ENCODE measurements around the gene PRSS35.
A peak's percentile ranks its signal among the peaks of the same experiment; 100 is the strongest.
"Not testable (repeated sequence)": the region's sequence is repeated elsewhere in the genome, so short reads cannot be mapped to it uniquely, and the experiment has no call there.

The PRSS35 gene

GRCh38 chr6:83511901-83512681, at the start of gene PRSS35:
TSS of gene PRSS35 (plus strand) at chr6:83512534. CDS start at chr6:83523442, 10,908 bp downstream.
- peak; percentile 27 for DNase-seq

GRCh38 chr6:83463886-83464285, 48.4 kb upstream of the PRSS35 start:
- no peak for DNase-seq

GRCh38 chr6:83464381-83465140, 47.8 kb upstream of the PRSS35 start:
- DNase-seq: no peak

GRCh38 chr6:83466328-83466727, 46.0 kb upstream of the PRSS35 start:
- DNase-seq: no peak

- DNase-seq: no peak
These were observed 44.7 kb upstream of the PRSS35 start for GRCh38 chr6:83467620-83468036.

- no peak for DNase-seq
These were observed 42.3 kb upstream of the PRSS35 start for GRCh38 chr6:83470001-83470400.

- no peak for DNase-seq
These were observed 41.7 kb upstream of the PRSS35 start for GRCh38 chr6:83470587-83470986.

GRCh38 chr6:83472767-83473166, 39.6 kb upstream of the PRSS35 start:
- no peak for DNase-seq

- DNase-seq: no peak
These were observed 38.0 kb upstream of the PRSS35 start for GRCh38 chr6:83474309-83474708.

GRCh38 chr6:83476971-83477370, 35.4 kb upstream of the PRSS35 start:
- DNase-seq: no peak

GRCh38 chr6:83479389-83479788, 32.9 kb upstream of the PRSS35 start:
- no peak for DNase-seq

GRCh38 chr6:83480470-83480869, 31.9 kb upstream of the PRSS35 start:
- DNase-seq: no peak

GRCh38 chr6:83481938-83482337, 30.4 kb upstream of the PRSS35 start:
- not testable (repeated sequence) for DNase-seq

- DNase-seq: no peak
These were observed 23.9 kb upstream of the PRSS35 start for GRCh38 chr6:83488448-83488847.

- no peak for DNase-seq
These were observed 23.5 kb upstream of the PRSS35 start for GRCh38 chr6:83488861-83489260.

- DNase-seq: no peak
These were observed 22.0 kb upstream of the PRSS35 start for GRCh38 chr6:83490217-83490807.

GRCh38 chr6:83505356-83505755, 7.0 kb upstream of the PRSS35 start:
- DNase-seq: no peak

GRCh38 chr6:83509441-83509840, 2.9 kb upstream of the PRSS35 start:
- no peak for DNase-seq

GRCh38 chr6:83510791-83511190, 1.5 kb upstream of the PRSS35 start:
- DNase-seq: no peak

GRCh38 chr6:83511266-83511665, 1.1 kb upstream of the PRSS35 start:
- no peak for DNase-seq

GRCh38 chr6:83514466-83514865, 2.1 kb downstream of the PRSS35 start:
- DNase-seq: no peak

- peak; percentile 26 for DNase-seq
These were observed 2.6 kb downstream of the PRSS35 start for GRCh38 chr6:83514866-83515466.

GRCh38 chr6:83517500-83517899, 5.2 kb downstream of the PRSS35 start:
- DNase-seq: no peak

Data from NCI-H2171 (cell line).